Fibroblast of skin of right quadriceps (primary cell): ENCODE data around the gene SPECC1.
"Not testable (repeated sequence)": the region's sequence is repeated elsewhere in the genome, so short reads cannot be mapped to it uniquely, and the experiment has no call there.

Experiments
- DNase-seq: peaks from one replicate; pipeline ENCODE4 v3.0.0-alpha.2; 2013

The SPECC1 gene

GRCh38 chr17:20253323-20253722, 244.2 kb downstream of the SPECC1 start:
- DNase-seq: no peak

DNA sequence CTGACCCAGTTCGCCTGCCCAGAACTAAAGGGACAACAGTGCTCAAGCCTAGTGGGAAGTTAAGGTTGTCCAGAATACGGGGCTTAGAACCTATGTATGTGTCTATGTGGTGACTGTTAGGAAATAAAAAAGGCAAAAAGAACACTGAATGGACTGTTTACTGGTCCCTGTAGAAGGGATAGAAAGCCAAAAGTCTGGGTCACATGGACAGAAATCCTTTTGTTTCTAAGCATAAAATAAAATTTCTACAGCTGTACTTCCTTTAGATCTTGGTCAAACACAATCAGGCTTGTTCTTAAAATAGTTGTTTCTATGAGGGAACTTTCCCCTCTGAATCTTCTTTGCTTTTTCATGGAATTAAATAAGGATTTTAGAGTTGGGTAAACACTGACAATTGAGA, 245.4 kb downstream of the SPECC1 start:
- DNase-seq: no peak

GRCh38 chr17:20256144-20256543, 247.0 kb downstream of the SPECC1 start:
- no peak for DNase-seq

GRCh38 chr17:20257008-20257407, 247.8 kb downstream of the SPECC1 start:
- no peak for DNase-seq

- DNase-seq: no peak
Observed at GRCh38 chr17:20257798-20258197, 248.6 kb downstream of the SPECC1 start.

GRCh38 chr17:20259668-20260067, 250.5 kb downstream of the SPECC1 start:
- no peak for DNase-seq

DNA sequence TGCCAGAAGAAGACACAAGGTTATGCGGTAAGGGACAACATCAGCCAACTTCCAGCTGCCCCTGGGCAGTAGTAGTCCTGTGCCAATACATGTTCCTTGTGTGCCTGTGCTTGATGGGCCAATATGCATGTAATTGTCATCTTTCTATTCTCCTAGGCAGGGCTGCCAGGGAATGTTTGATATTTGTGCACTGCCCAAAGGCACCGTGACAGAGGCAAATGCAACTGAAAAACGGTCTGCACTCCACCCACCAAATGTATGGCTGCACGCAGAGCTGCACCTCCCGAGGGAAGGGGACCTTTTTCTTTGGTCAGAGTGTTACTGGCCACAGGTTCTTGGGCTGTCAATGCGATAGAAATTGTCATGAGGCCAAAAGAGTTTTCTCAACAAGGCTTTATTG, 251.1 kb downstream of the SPECC1 start:
- DNase-seq: no peak

- DNase-seq: peak; percentile 72
Observed at GRCh38 chr17:20262226-20263114, 253.3 kb downstream of the SPECC1 start.

DNA sequence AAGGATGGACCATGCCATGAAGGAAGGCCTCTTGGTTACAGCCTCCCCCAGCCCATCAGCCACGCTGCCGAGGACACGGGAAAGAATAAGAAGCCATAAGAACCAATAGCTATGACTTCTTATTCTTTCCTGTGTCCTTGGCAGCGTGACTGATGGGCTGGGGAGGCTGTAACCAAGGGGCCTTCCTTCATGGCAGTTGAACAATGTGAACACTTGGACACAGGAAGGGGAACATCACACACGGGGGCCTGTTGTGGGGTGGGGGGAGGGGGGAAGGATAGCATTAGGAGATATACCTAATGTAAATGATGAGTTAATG, 253.9 kb downstream of the SPECC1 start:
- not testable (repeated sequence) for DNase-seq

- peak; percentile 68 for DNase-seq
Observed at GRCh38 chr17:20263595-20263994, 254.4 kb downstream of the SPECC1 start.

DNA sequence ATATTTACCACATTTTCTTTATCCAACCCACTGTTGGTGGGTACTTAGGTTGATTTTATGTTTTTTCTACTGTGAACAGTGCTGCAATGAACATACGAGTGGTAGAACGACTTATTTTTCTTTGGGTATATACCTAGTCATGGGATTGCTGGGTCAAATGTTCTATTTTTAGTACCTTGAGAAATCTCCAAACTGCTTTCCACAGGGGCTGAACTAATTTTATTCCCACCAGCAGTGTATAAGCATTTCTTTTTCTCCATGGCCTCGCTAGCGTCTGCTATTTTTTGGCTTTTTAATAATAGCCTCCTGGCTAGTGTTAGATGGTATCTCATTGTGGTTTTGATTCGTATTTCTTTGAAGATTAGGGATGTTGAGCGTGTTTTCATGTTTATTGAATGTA, 255.8 kb downstream of the SPECC1 start:
- DNase-seq: no peak

DNA sequence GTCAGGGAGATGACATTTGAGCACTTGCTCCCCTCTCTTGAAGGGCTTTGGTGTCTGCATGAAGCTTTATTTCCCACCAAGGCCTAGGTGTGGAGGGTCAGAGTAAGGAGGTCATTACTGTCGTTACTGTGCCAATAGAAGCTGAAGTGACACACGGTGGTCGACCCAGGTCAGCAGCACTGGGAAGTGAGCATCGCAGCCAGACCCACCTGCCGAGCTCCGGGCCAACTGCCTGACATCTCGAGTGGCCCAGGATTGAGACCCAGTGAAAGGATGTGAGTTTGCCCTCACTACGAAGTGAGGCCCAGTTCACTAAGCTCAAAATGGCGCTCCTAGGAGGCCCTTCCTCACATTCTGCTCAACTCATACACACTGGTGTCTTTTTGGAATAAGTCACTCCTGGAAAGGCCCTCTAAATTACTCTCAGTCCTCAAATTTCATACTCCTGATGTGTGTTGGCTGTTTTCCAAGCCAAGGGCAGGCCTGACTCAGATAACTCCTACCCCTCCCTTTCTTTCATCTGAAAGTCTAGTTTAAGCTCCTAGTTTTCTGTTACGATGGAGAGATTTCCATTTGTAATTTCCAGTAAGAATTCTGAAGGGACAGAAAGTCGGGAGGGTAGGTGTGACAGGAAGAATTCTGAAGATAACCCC, 257.8 kb downstream of the SPECC1 start:
- peak; percentile 83 for DNase-seq

GRCh38 chr17:20267459-20267842, 258.3 kb downstream of the SPECC1 start:
- peak; percentile 12 for DNase-seq

GRCh38 chr17:20270369-20270768, 261.2 kb downstream of the SPECC1 start:
- DNase-seq: no peak

DNA sequence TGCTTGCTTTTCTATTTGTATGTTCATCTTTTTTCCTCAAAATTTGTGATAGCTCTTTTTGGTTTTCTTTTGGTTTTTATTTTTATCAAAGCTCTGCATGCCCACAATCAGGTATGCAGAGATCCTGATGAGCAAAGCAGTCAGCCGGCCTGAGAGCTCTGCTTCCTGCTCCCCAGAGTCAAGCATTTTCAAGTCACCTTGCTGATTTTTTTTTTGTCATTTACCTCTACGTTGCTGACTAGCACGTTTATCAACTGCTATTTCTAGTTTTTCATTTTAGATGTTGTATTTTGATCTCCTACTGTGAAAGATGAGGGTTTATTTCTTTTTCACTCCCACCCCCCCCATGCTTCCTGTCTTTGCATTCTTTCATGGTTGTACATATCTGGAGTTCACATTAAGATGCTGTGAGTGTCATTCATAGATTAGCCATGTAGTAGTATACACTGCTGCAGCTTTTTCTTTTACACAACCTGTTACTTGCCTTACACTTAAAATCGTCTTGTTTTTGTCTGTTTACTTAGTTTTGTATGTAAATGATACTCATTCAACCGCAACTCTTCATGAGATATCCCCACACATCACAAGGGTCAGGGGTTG, 262.0 kb downstream of the SPECC1 start:
- DNase-seq: no peak

- DNase-seq: no peak
Observed at GRCh38 chr17:20273741-20274500, 264.8 kb downstream of the SPECC1 start.

GRCh38 chr17:20275653-20276052, 266.5 kb downstream of the SPECC1 start:
- no peak for DNase-seq

DNA sequence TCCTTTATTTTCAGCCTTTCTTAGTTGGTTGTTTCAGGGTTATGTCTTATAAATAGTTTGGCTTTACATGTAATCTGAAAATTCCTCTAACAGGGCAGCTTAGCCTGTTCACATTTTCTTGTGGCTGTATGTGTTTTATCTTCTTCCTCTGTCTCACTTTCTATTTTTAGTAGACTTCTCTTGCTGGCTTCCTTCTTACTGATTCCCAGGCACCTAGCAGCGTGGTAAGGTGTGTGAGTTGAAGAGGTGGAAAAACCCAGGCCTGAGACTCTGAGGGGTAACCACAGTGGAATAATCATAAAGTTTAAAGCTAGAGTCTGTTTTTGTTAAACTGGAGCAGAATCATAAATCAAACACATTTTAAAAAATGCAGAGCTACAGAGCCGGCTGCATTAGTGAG, 267.3 kb downstream of the SPECC1 start:
- no peak for DNase-seq

- no peak for DNase-seq
Observed at GRCh38 chr17:20278805-20279204, 269.6 kb downstream of the SPECC1 start.

DNA sequence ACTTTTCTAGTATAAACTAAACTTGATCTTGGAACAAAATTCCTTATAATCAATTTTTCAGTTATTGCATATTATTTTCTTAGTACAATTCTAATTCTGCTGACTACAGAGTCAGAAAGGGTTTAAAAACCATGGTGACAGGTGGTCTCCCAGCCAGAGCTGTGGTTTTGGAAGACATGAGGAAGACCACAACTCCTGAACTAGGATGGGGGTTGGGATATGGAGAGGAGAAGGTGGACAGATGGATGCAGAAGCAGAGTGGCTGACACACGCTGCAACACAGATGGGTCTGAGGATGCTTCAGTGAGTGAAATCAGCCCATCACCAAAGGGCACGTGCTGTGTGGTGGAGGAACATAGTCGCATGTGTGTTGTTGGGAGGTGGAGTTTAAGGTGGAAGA, 270.5 kb downstream of the SPECC1 start:
- DNase-seq: no peak

DNA sequence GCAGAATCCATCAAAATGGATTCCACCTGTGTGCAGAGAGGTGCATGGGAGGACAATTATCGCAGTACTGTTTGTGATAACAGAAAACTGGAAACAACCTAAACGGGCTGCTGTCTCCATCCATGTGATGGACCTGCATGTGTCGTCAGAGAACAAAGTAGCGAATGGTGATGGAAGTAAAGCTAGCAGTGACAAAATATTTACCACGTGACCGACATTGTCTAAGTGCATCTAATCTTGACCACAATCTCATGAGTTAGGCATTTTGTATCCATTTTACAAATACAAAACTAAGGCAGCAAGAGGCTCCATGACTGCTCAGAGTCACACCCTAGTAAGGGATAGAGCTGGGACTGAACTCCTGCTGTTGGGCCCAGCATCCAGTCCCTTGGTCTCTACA, 270.9 kb downstream of the SPECC1 start:
- DNase-seq: no peak

DNA sequence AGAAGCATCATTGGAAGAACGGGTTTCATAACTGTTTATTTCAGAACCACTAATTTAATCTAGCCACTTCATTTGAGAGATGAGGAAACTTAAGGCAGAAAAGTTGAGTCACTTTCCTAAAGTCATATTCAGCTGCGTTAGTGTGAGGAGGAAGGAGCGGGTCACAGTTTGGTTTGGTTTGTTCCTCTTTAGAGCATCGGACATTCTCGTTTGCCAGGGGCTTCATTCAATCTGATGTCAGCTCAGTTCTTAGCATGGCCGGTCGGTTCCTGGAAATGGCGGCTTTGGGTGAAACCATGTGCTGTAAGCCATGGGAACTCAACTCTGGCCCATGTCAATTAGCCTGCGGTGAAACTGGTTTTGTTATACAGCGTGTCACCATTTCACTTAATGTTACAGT, 271.7 kb downstream of the SPECC1 start:
- no peak for DNase-seq

GRCh38 chr17:20281860-20282259, 272.7 kb downstream of the SPECC1 start:
- no peak for DNase-seq
